GM10266 (cell line): Measurements from ENCODE around the gene EFL1.

Source experiments
- DNase-seq: peaks from one replicate; pipeline ENCODE4 v3.0.0; 2012; ENCODE audit errors: extremely low spot score
- TF ChIP-seq, protein P1 (sequence below): IDR thresholded peaks from 2 replicates; pipeline ENCODE4 v1.5.1; 2012; ENCODE audit warnings: mild to moderate bottlenecking, low read depth; ENCODE audit not compliant: control insufficient read depth, insufficient read depth; ENCODE audit errors: missing control alignments

The EFL1 gene

DNA sequence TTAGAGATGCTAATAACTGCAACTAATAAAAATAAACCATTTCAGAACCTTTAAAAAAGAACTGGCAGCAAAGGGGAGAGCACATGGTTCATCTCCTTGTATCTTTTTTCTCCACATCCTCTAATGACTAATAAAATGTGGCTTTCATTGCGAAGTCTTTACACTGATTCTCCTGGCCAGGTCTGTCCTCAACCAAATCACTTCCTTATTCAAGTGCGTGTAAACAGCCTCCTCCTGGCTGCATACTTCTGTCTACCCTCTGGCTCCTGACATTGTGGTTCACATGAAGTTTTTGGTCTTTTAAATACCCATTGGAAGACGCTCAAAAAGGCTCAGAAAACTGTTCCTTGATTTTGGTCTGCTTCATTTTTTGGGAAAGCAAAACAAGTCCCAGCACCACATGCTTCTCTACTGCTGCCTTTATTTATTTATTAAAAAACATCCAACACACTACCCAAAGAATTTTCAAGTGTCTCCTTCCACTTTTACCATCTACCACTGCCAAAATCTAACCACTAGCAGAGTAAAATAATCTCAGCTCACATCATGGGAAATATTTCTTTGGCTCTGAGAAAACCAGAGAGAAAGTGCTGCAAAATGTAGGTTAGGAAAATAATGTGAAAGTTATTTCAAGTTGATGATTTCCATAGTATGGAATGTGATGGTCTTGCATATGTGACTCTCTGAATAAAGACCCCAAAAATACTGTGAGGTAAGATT is 85.1 kb downstream of the EFL1 start:
- TF ChIP-seq, protein P1, sequence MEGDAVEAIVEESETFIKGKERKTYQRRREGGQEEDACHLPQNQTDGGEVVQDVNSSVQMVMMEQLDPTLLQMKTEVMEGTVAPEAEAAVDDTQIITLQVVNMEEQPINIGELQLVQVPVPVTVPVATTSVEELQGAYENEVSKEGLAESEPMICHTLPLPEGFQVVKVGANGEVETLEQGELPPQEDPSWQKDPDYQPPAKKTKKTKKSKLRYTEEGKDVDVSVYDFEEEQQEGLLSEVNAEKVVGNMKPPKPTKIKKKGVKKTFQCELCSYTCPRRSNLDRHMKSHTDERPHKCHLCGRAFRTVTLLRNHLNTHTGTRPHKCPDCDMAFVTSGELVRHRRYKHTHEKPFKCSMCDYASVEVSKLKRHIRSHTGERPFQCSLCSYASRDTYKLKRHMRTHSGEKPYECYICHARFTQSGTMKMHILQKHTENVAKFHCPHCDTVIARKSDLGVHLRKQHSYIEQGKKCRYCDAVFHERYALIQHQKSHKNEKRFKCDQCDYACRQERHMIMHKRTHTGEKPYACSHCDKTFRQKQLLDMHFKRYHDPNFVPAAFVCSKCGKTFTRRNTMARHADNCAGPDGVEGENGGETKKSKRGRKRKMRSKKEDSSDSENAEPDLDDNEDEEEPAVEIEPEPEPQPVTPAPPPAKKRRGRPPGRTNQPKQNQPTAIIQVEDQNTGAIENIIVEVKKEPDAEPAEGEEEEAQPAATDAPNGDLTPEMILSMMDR: no peak
- DNase-seq: no peak

DNA sequence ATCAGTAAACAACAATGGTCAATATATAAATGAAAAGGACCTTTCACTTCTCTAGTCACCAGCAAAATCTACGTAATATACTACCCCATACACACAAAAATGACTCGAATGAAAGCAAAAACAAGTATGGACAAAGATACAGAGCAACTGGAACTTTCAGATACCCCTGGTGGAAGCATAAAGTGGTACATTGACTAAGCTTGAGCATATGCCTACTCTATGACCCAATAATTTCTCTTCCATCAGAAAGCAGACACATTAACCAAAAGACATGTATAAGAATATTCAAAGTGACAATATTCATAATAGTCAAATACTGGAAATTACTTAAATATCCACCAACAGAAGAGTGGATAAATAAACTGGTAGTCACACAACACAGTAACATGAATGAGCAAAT is 86.0 kb downstream of the EFL1 start:
- DNase-seq: no peak
- TF ChIP-seq, protein P1: no peak

- TF ChIP-seq, protein P1: no peak
- DNase-seq: no peak
Observed at GRCh38 chr15:82174471-82175235, 87.9 kb downstream of the EFL1 start.

GRCh38 chr15:82173108-82173507 is 89.4 kb downstream of the EFL1 start:
- TF ChIP-seq, protein P1: no peak
- DNase-seq: no peak

DNA sequence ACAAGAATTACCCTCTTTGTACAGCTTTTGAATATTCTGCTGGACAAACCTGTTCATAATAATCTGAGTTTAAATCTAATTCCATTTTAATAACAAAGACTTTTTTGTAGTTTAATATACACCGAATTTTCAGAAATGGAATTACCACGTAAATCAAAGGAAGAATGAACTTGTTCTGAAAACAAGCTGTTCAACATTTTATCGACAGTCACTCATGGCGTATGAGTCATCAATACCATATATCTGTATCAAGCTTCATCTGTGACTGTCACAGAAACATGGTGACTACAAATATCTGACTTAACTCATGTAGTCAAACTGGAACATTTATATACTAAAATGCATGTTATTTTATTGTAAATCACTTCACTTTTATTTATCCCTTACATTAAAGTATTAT is 90.0 kb downstream of the EFL1 start:
- TF ChIP-seq, protein P1: no peak

DNA sequence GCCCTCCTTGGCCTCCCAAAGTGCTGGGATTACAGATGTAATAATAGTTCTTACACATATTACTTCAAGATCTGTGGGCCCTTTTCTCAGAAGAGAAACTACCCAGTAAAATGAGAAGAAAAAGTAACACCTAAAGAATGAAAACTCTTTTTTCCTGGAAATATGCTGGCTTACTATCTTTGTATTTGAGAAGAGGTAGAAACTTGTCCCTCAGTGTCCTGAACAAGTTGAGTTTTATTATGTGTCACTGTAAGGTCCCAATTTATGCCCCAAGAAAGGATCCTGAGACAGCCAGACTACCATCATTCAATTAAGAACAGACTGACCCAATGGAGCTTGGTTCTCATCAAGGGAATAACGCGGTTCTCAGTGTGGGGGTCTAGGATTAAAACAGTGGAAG is 93.8 kb downstream of the EFL1 start:
- no peak for DNase-seq
- TF ChIP-seq, protein P1: no peak

More for the DNA sequence above, 90.0 kb downstream of the EFL1 start:
- DNase-seq: no peak

DNA sequence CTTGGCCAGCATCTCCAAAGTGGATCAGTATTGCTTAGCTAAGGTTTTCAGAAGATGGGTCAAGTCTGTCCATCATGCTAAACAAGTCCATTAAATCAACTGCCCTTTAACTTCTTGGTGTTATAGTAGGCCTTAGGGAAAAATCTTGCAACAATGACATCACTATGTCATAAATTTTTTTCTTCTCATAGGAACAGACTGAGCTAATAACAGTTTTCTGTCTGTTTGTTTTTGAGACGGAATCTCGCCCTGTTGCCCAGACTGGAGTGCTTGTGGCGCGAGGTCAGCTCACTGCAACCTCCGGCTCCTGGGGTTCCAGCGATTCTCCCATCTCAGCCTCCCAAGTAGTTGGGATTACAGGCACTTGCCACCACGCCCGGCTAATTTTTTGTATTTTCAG is 94.2 kb downstream of the EFL1 start:
- TF ChIP-seq, protein P1: no peak
- DNase-seq: no peak
